SK-N-SH treated with all-trans-retinoic acid at 6 μM for 48 hours (cell line): ENCODE data around the gene PTPRD.

Source experiments
- ATAC-seq: fragments of 200-7000 bp; cut with Tn5 transposase; 3 replicates; pipeline ENCODE4 v1.9.1; 2020; ENCODE audit warnings: mild to moderate bottlenecking, moderate library complexity
- ARNTL ChIP-seq: fragments of 450-650 bp; formaldehyde crosslinking; IDR thresholded peaks from 2 replicates; pipeline ENCODE4 v1.5.0; 2020; ENCODE audit warnings: low read depth, mild to moderate bottlenecking, moderate library complexity, borderline replicate concordance
- BACH2 ChIP-seq: fragments of 250-450 bp; sonication (Bioruptor Pico); IDR thresholded peaks from 2 replicates; pipeline ENCODE4 v1.9.0; 2021; ENCODE audit warnings: mild to moderate bottlenecking, borderline replicate concordance
- CSDC2 ChIP-seq: fragments of 250-450 bp; sonication (Bioruptor Pico); IDR thresholded peaks from 2 replicates; pipeline ENCODE4 v1.5.0; 2020; ENCODE audit warnings: mild to moderate bottlenecking, moderate library complexity
- ESRRG ChIP-seq: fragments of 250-450 bp; sonication (Bioruptor Pico); IDR thresholded peaks from 2 replicates; pipeline ENCODE4 v1.6.1; 2021; ENCODE audit warnings: mild to moderate bottlenecking
- GLIS3 ChIP-seq: fragments of 250-450 bp; sonication (Bioruptor Pico); IDR thresholded peaks from 2 replicates; pipeline ENCODE4 v1.5.0; 2020; ENCODE audit warnings: mild to moderate bottlenecking, moderate library complexity
- OSR1 ChIP-seq: fragments of 250-450 bp; sonication (Bioruptor Pico); IDR thresholded peaks from 2 replicates; pipeline ENCODE4 v1.8.0; 2022; ENCODE audit warnings: moderate library complexity, mild to moderate bottlenecking, inconsistent platforms
- PPARA ChIP-seq: fragments of 250-450 bp; sonication (Bioruptor Pico); IDR thresholded peaks from 2 replicates; pipeline ENCODE4 v1.5.0; 2020; ENCODE audit warnings: mild to moderate bottlenecking, borderline replicate concordance
- RARB ChIP-seq: fragments of 250-450 bp; sonication (Bioruptor Pico); IDR thresholded peaks from 2 replicates; pipeline ENCODE4 v1.8.0; 2021; ENCODE audit warnings: mild to moderate bottlenecking, moderate library complexity
- SNAI2 ChIP-seq: fragments of 250-450 bp; sonication (Bioruptor Pico); IDR thresholded peaks from 2 replicates; pipeline ENCODE4 v1.5.0; 2020; ENCODE audit warnings: mild to moderate bottlenecking, moderate library complexity
- TCF4 ChIP-seq: fragments of 250-450 bp; sonication (Bioruptor Pico); IDR thresholded peaks from 2 replicates; pipeline ENCODE4 v1.8.0; 2021; ENCODE audit warnings: mild to moderate bottlenecking, moderate library complexity, borderline replicate concordance
- TOX ChIP-seq: fragments of 250-450 bp; sonication (Bioruptor Pico); IDR thresholded peaks from 2 replicates; pipeline ENCODE4 v1.8.0; 2021; ENCODE audit warnings: mild to moderate bottlenecking, moderate library complexity, borderline replicate concordance
- ZC3H10 ChIP-seq: fragments of 250-450 bp; sonication (Bioruptor Pico); IDR thresholded peaks from 2 replicates; pipeline ENCODE4 v1.5.1; 2021; ENCODE audit warnings: mild to moderate bottlenecking, moderate library complexity
- ZFP3 ChIP-seq: fragments of 250-450 bp; sonication (Bioruptor Pico); IDR thresholded peaks from 2 replicates; pipeline ENCODE4 v1.5.0; 2020; ENCODE audit warnings: mild to moderate bottlenecking, moderate library complexity
- ZFP30 ChIP-seq: fragments of 450-650 bp; formaldehyde crosslinking; IDR thresholded peaks from 2 replicates; pipeline ENCODE4 v1.5.0; 2022; ENCODE audit warnings: mild to moderate bottlenecking, moderate library complexity
- ZNF565 ChIP-seq: fragments of 450-650 bp; formaldehyde crosslinking; conservative IDR thresholded peaks from 2 replicates; pipeline ENCODE4 v1.5.0; 2020; ENCODE audit warnings: low read depth, mild to moderate bottlenecking, moderate library complexity
- ZNF70 ChIP-seq: fragments of 450-650 bp; formaldehyde crosslinking; IDR thresholded peaks from 2 replicates; pipeline ENCODE4 v1.5.0; 2020; ENCODE audit warnings: mild to moderate bottlenecking, moderate library complexity
- ZNF8 ChIP-seq: fragments of 450-650 bp; formaldehyde crosslinking; IDR thresholded peaks from 2 replicates; pipeline ENCODE4 v1.5.0; 2020; ENCODE audit warnings: mild to moderate bottlenecking, moderate library complexity
- TF ChIP-seq, protein P1 (sequence below): fragments of 250-450 bp; sonication (Bioruptor Pico); IDR thresholded peaks from 2 replicates; pipeline ENCODE4 v1.5.0; 2020; ENCODE audit warnings: mild to moderate bottlenecking, moderate library complexity
- TF ChIP-seq, protein P2 (sequence below): fragments of 250-450 bp; sonication (Bioruptor Pico); IDR thresholded peaks from 2 replicates; pipeline ENCODE4 v1.5.1; 2020; ENCODE audit warnings: low read depth, mild to moderate bottlenecking, moderate library complexity
- TF ChIP-seq, protein P3 (sequence below): fragments of 250-450 bp; sonication (Bioruptor Pico); IDR thresholded peaks from 2 replicates; pipeline ENCODE4 v1.5.1; 2021; ENCODE audit warnings: mild to moderate bottlenecking, moderate library complexity
- TF ChIP-seq, protein P4 (sequence below): fragments of 250-450 bp; sonication (Bioruptor Pico); IDR thresholded peaks from 2 replicates; pipeline ENCODE4 v1.8.0; 2021; ENCODE audit warnings: low read depth, mild to moderate bottlenecking, moderate library complexity, borderline replicate concordance

The PTPRD gene

DNA sequence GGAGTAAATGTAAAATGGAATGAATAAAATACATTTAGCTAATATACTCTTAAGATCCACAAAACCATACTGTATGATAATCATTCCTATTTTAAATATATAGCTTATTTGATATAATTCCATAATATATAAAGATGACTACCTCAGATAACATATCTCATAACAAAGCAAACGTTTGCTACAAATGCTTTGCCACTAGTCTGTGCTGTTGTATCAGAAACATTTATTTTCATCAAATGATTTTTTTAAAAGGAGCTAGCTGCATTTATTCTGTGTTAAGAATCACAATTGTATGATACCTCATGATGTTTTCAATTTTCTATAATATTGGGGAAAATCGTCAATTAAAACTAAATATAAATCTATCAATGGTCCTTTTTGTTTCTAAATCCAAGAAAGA, 567.2 kb downstream of the PTPRD start:
- TF ChIP-seq RARB (CRISPR knock-in tag) (no peak), ESRRG (CRISPR knock-in tag) (no peak), BACH2 (CRISPR knock-in tag) (no peak), ZFP30 (CRISPR knock-in tag) (no peak), ZFP3 (CRISPR knock-in tag) (no peak), TCF4 (CRISPR knock-in tag) (no peak), ZNF565 (no peak), GLIS3 (CRISPR knock-in tag) (no peak), ZNF70 (no peak)
- TF ChIP-seq, protein P1, sequence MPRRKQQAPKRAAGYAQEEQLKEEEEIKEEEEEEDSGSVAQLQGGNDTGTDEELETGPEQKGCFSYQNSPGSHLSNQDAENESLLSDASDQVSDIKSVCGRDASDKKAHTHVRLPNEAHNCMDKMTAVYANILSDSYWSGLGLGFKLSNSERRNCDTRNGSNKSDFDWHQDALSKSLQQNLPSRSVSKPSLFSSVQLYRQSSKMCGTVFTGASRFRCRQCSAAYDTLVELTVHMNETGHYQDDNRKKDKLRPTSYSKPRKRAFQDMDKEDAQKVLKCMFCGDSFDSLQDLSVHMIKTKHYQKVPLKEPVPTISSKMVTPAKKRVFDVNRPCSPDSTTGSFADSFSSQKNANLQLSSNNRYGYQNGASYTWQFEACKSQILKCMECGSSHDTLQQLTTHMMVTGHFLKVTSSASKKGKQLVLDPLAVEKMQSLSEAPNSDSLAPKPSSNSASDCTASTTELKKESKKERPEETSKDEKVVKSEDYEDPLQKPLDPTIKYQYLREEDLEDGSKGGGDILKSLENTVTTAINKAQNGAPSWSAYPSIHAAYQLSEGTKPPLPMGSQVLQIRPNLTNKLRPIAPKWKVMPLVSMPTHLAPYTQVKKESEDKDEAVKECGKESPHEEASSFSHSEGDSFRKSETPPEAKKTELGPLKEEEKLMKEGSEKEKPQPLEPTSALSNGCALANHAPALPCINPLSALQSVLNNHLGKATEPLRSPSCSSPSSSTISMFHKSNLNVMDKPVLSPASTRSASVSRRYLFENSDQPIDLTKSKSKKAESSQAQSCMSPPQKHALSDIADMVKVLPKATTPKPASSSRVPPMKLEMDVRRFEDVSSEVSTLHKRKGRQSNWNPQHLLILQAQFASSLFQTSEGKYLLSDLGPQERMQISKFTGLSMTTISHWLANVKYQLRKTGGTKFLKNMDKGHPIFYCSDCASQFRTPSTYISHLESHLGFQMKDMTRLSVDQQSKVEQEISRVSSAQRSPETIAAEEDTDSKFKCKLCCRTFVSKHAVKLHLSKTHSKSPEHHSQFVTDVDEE (CRISPR knock-in tag), result no peak
- TF ChIP-seq, protein P2, sequence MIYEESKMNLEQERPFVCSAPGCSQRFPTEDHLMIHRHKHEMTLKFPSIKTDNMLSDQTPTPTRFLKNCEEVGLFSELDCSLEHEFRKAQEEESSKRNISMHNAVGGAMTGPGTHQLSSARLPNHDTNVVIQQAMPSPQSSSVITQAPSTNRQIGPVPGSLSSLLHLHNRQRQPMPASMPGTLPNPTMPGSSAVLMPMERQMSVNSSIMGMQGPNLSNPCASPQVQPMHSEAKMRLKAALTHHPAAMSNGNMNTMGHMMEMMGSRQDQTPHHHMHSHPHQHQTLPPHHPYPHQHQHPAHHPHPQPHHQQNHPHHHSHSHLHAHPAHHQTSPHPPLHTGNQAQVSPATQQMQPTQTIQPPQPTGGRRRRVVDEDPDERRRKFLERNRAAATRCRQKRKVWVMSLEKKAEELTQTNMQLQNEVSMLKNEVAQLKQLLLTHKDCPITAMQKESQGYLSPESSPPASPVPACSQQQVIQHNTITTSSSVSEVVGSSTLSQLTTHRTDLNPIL, result no peak
- 0 out of 3 replicates have a peak, but pooled peaks have one; percentile 38 for ATAC-seq

DNA sequence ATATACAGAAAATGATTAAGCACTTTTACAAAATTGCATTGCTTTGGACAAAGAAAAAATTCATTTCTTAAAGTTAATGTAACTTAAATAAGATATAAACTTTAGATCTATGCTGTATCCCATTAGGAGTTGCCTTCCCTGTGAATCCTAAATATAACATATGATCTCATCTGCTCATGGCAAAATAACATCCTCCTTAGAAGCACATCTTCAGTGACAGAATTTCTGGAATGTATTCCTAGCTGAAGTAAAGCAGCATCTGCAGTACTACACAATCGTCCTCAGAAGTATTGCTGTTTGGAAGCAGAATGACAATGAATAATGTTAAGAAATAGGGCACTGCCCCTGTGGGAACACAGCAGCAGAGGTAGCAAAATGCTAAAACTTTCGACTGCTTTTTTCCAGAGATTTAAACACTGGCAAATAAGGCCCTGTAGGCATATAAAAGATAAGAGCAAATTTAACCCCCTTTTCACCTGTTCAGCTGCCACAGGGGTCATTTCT, 571.0 kb downstream of the PTPRD start:
- ATAC-seq, result no peak
- no peak for TF ChIP-seq PPARA (CRISPR knock-in tag)
- TF ChIP-seq, all 23 proteins: peak for 0

GRCh38 chr9:10036095-10036494, 576.7 kb downstream of the PTPRD start:
- TF ChIP-seq RARB (CRISPR knock-in tag), result no peak
- no peak for TF ChIP-seq ZNF70
- TF ChIP-seq, protein P1 (CRISPR knock-in tag), result no peak
- no peak for TF ChIP-seq CSDC2
- TF ChIP-seq ZNF565, result no peak
- TF ChIP-seq OSR1 (CRISPR knock-in tag), result no peak
- TF ChIP-seq ZC3H10, result no peak

GRCh38 chr9:10032166-10032565, 580.6 kb downstream of the PTPRD start:
- no peak for ATAC-seq
- TF ChIP-seq SNAI2 (CRISPR knock-in tag) (no peak), TOX (no peak), ZFP30 (CRISPR knock-in tag) (no peak), GLIS3 (CRISPR knock-in tag) (no peak), ZFP3 (CRISPR knock-in tag) (no peak), ZNF70 (no peak), TCF4 (CRISPR knock-in tag) (no peak), CSDC2 (no peak), ZNF8 (CRISPR knock-in tag) (no peak), ARNTL (CRISPR knock-in tag) (no peak), ESRRG (CRISPR knock-in tag) (no peak), ZNF565 (no peak), ZC3H10 (no peak)
- TF ChIP-seq, protein P3, sequence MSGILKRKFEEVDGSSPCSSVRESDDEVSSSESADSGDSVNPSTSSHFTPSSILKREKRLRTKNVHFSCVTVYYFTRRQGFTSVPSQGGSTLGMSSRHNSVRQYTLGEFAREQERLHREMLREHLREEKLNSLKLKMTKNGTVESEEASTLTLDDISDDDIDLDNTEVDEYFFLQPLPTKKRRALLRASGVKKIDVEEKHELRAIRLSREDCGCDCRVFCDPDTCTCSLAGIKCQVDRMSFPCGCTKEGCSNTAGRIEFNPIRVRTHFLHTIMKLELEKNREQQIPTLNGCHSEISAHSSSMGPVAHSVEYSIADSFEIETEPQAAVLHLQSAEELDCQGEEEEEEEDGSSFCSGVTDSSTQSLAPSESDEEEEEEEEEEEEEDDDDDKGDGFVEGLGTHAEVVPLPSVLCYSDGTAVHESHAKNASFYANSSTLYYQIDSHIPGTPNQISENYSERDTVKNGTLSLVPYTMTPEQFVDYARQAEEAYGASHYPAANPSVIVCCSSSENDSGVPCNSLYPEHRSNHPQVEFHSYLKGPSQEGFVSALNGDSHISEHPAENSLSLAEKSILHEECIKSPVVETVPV (CRISPR knock-in tag), result no peak
- TF ChIP-seq, protein P1 (CRISPR knock-in tag), result no peak
- TF ChIP-seq, protein P2, result no peak
- TF ChIP-seq, protein P4, sequence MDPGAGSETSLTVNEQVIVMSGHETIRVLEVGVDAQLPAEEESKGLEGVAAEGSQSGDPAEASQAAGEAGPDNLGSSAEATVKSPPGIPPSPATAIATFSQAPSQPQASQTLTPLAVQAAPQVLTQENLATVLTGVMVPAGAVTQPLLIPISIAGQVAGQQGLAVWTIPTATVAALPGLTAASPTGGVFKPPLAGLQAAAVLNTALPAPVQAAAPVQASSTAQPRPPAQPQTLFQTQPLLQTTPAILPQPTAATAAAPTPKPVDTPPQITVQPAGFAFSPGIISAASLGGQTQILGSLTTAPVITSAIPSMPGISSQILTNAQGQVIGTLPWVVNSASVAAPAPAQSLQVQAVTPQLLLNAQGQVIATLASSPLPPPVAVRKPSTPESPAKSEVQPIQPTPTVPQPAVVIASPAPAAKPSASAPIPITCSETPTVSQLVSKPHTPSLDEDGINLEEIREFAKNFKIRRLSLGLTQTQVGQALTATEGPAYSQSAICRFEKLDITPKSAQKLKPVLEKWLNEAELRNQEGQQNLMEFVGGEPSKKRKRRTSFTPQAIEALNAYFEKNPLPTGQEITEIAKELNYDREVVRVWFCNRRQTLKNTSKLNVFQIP (CRISPR knock-in tag), result no peak

More at GRCh38 chr9:10036095-10036494, 576.7 kb downstream of the PTPRD start:
- no peak for ATAC-seq
